ENCODE data around the gene KCNMA1. TPM values are rescaled to one million over a fixed set of nuclear protein-coding genes. Genes with fewer than 3 reads are reported as not detected.

KCNMA1 gene
- total RNA-seq, 1 experiment from 2014 or later, result 0.49 TPM

DNA sequence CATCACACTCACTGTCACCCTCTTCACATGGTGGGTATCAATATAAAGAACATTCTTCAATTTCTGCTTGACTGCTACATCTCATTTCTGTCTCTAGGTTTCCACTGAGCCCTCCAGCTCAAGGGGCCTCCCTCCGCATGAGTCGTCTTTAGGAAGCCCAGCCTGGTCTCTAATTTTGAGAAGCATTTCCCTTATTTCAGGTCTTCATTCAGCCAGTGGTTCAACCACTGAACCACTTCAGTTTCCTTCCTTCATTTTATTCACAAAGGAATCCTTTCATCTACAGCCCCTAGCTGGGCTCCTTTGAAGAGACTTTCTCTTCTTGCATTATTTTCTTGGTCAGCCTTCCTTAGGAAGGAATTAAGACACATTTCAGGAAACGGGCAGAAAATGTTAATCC, 257.4 kb downstream of the KCNMA1 start:
- H3K9ac ChIP-seq (ENCODE audit: low read length), result no peak overlapping the region
- no peaks in the 10 kb centered on the region for H3K79me2 ChIP-seq (ENCODE audit: insufficient read depth, low read length)
- BruUV-seq (replicated peaks), result no TSS peak
- ATAC-seq (no peak), DNase-seq (ENCODE audit: low read depth, low spot score) (no peak)
- H3K36me3 ChIP-seq (ENCODE audit: control insufficient read depth in 1 of 2, insufficient read depth in 2 of 2, low read length in 2 of 2), result no peaks in the 10 kb centered on the region
- H3K9me2 ChIP-seq (ENCODE audit: insufficient read depth), result no peaks in the 10 kb centered on the region
- POLR2A ChIA-PET, result no interaction called here
- RAD21 ChIA-PET (ENCODE audit: low non-redundant PET in 1 of 2, low total read pairs in 2 of 2, uncharacterized antibody in 2 of 2, unreplicated experiment in 2 of 2), result no interaction called here
- no peak overlapping the region for H3K27ac ChIP-seq (ENCODE audit: low read depth, low read length)
- H3K9me3 ChIP-seq (ENCODE audit: control insufficient read depth in 1 of 2, insufficient read depth in 1 of 2, low read depth in 1 of 2, low read length in 2 of 2), result no peaks in the 10 kb centered on the region
- H3K4me1 ChIP-seq (ENCODE audit: control insufficient read depth in 1 of 2, insufficient read depth in 2 of 2, low read length in 2 of 2), result no peaks in the 10 kb centered on the region
- CTCF ChIA-PET, result no interaction called here
- peaks cover 18% of the 10 kb centered on the region; the same call in 1 of the 2 replicates for H3K27me3 ChIP-seq (ENCODE audit: insufficient read depth, low read length)
- intact Hi-C loops (cut with micrococcal nuclease), result no loop called here
- no peaks in the 10 kb centered on the region for H4K20me1 ChIP-seq (ENCODE audit: insufficient read depth)
- H2AFZ ChIP-seq (ENCODE audit: low read depth, low read length, poor library complexity, severe bottlenecking), result no peak overlapping the region
- TF ChIP-seq POLR2A (IDR thresholded peaks at IDR 0.05; ENCODE audit: borderline replicate concordance, extremely low read depth, insufficient read depth, insufficient read length) (no peak), CEBPB (IDR thresholded peaks at IDR 0.05; ENCODE audit: low read depth) (no peak), SP1 (IDR thresholded peaks at IDR 0.05; ENCODE audit: low read depth) (no peak), YY1 (IDR thresholded peaks at IDR 0.05; ENCODE audit: extremely low read depth, insufficient replicate concordance, low read depth, low read length) (no peak), SRF (IDR thresholded peaks at IDR 0.05; ENCODE audit: low read depth) (no peak)
- TF ChIP-seq, protein P1, sequence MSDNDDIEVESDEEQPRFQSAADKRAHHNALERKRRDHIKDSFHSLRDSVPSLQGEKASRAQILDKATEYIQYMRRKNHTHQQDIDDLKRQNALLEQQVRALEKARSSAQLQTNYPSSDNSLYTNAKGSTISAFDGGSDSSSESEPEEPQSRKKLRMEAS (IDR thresholded peaks at IDR 0.05), result no peak
- no peak overlapping the region for H3K4me2 ChIP-seq (ENCODE audit: low read length)
- no peak overlapping the region for H3K4me3 ChIP-seq (replicated peaks in 1 of 2; ENCODE audit: low read depth in 1 of 2, low read length in 2 of 2)

DNA sequence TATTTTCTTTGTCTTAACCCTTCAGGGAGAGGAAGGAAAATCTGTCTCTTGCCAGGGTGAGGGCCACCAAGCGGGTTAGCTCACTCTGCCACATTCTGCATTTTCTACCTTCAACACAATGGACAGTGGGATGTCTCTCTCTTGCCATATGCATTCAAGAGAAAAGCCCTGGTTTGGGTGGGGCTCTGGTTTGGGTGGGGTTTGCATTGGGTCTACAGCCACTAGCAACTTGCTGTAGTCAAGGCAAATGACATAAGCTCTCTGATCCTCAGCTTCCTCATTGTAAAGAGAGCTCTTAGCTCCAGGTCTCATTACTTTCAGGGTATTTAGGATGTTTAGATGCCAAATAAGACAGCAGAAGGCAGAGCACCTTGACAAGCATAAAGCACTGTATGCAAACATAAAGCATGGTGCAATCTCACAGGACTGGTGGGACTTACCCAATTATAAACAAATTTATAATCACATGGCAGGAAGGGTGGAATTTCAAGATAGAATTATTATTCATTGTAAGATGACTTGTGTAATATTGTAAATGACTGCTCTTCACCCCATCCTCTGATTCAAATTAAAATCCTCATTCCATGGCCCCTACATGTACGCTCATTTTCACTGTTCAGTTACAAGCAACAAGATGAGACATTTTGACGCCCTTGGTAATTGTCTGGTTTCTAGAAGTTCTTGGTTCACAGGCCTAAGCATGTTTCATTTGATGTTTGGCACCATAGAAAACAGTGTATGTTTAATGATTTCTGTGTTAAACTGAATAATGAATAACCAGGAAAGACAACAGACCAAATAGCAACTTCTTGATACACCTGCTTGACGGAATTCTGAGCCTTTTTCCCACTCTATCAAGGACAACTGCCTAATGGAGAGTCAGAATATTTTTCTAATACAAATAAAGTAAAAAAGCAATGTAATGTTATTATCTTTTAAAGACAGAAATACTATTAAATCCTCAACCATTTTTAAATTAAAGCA, 258.9 kb downstream of the KCNMA1 start:
- no peaks in the 10 kb centered on the region for H3K4me1 ChIP-seq (ENCODE audit: control insufficient read depth in 1 of 2, insufficient read depth in 2 of 2, low read length in 2 of 2)
- ChIA-PET RAD21 (ENCODE audit: low non-redundant PET in 1 of 2, low total read pairs in 2 of 2, uncharacterized antibody in 2 of 2, unreplicated experiment in 2 of 2) (no interaction called here), CTCF (no interaction called here), POLR2A (no interaction called here)
- no peak overlapping the region for H2AFZ ChIP-seq (ENCODE audit: low read depth, low read length, poor library complexity, severe bottlenecking)
- H3K4me3 ChIP-seq (replicated peaks in 1 of 2; ENCODE audit: low read depth in 1 of 2, low read length in 2 of 2), result no peak overlapping the region
- no peak overlapping the region for H3K4me2 ChIP-seq (ENCODE audit: low read length)
- no peaks in the 10 kb centered on the region for H3K79me2 ChIP-seq (ENCODE audit: insufficient read depth, low read length)
- no peaks in the 10 kb centered on the region for H3K9me2 ChIP-seq (ENCODE audit: insufficient read depth)
- no TSS peak for BruUV-seq (replicated peaks)
- no peak overlapping the region for H3K9ac ChIP-seq (ENCODE audit: low read length)
- H3K27ac ChIP-seq (ENCODE audit: low read depth, low read length), result no peak overlapping the region
- intact Hi-C loops (cut with micrococcal nuclease), result no loop called here
- H4K20me1 ChIP-seq (ENCODE audit: insufficient read depth), result no peaks in the 10 kb centered on the region
- no peaks in the 10 kb centered on the region for H3K36me3 ChIP-seq (ENCODE audit: control insufficient read depth in 1 of 2, insufficient read depth in 2 of 2, low read length in 2 of 2)
- DNase-seq (ENCODE audit: low read depth, low spot score) (no peak), ATAC-seq (no peak)
- H3K9me3 ChIP-seq (ENCODE audit: control insufficient read depth in 1 of 2, insufficient read depth in 1 of 2, low read depth in 1 of 2, low read length in 2 of 2), result no peaks in the 10 kb centered on the region
- H3K27me3 ChIP-seq (ENCODE audit: insufficient read depth, low read length), result peaks cover 9% of the 10 kb centered on the region; the same call in 1 of the 2 replicates
- TF ChIP-seq ZFX (IDR thresholded peaks at IDR 0.05), result no peak
- no peak for TF ChIP-seq RAD21 (IDR thresholded peaks at IDR 0.05; ENCODE audit: low read depth)
- TF ChIP-seq, protein P1 (IDR thresholded peaks at IDR 0.05), result no peak
- no peak for TF ChIP-seq EZH2 (IDR thresholded peaks at IDR 0.05)
- TF ChIP-seq, protein P2, sequence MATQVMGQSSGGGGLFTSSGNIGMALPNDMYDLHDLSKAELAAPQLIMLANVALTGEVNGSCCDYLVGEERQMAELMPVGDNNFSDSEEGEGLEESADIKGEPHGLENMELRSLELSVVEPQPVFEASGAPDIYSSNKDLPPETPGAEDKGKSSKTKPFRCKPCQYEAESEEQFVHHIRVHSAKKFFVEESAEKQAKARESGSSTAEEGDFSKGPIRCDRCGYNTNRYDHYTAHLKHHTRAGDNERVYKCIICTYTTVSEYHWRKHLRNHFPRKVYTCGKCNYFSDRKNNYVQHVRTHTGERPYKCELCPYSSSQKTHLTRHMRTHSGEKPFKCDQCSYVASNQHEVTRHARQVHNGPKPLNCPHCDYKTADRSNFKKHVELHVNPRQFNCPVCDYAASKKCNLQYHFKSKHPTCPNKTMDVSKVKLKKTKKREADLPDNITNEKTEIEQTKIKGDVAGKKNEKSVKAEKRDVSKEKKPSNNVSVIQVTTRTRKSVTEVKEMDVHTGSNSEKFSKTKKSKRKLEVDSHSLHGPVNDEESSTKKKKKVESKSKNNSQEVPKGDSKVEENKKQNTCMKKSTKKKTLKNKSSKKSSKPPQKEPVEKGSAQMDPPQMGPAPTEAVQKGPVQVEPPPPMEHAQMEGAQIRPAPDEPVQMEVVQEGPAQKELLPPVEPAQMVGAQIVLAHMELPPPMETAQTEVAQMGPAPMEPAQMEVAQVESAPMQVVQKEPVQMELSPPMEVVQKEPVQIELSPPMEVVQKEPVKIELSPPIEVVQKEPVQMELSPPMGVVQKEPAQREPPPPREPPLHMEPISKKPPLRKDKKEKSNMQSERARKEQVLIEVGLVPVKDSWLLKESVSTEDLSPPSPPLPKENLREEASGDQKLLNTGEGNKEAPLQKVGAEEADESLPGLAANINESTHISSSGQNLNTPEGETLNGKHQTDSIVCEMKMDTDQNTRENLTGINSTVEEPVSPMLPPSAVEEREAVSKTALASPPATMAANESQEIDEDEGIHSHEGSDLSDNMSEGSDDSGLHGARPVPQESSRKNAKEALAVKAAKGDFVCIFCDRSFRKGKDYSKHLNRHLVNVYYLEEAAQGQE (IDR thresholded peaks at IDR 0.05; ENCODE audit: low read depth), result no peak
- no peak for TF ChIP-seq ELF1 (IDR thresholded peaks at IDR 0.05; ENCODE audit: borderline replicate concordance, low read depth)
- TF ChIP-seq JUND (IDR thresholded peaks at IDR 0.05), result no peak
- TF ChIP-seq, protein P3, sequence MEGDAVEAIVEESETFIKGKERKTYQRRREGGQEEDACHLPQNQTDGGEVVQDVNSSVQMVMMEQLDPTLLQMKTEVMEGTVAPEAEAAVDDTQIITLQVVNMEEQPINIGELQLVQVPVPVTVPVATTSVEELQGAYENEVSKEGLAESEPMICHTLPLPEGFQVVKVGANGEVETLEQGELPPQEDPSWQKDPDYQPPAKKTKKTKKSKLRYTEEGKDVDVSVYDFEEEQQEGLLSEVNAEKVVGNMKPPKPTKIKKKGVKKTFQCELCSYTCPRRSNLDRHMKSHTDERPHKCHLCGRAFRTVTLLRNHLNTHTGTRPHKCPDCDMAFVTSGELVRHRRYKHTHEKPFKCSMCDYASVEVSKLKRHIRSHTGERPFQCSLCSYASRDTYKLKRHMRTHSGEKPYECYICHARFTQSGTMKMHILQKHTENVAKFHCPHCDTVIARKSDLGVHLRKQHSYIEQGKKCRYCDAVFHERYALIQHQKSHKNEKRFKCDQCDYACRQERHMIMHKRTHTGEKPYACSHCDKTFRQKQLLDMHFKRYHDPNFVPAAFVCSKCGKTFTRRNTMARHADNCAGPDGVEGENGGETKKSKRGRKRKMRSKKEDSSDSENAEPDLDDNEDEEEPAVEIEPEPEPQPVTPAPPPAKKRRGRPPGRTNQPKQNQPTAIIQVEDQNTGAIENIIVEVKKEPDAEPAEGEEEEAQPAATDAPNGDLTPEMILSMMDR (IDR thresholded peaks at IDR 0.05 in 2 of 3, conservative IDR thresholded peaks at IDR 0.05 in 1 of 3; ENCODE audit: borderline replicate concordance in 1 of 3, insufficient read depth in 1 of 3, low read depth in 2 of 3, low read length in 2 of 3), result no peak
- TF ChIP-seq SIN3A (IDR thresholded peaks at IDR 0.05; ENCODE audit: low read depth), result no peak
- TF ChIP-seq YY1 (IDR thresholded peaks at IDR 0.05; ENCODE audit: extremely low read depth, insufficient replicate concordance, low read depth, low read length), result no peak

Measured in HCT116 (cell line).